WTC11 (cell line): ENCODE measurements around the gene CPO. TPM values are rescaled to one million over a fixed set of nuclear protein-coding genes. Genes with fewer than 3 reads are reported as not detected.
A peak's percentile ranks its signal among the peaks of the same experiment; 100 is the strongest.

Experiments used
- ATAC-seq: fragments of 200-7000 bp; cut with Tn5 transposase; 2 replicates; pipeline ENCODE4 v1.10.0; 2021; ENCODE audit warnings: mild to moderate bottlenecking, moderate library complexity
- Bru-seq: library from RNA; stranded (reverse); fragments of 400-500 nt; gene quantifications from one replicate; lab custom pipeline; 2021; lab: Mats Ljungman, UMichigan
- CTCF ChIA-PET: fragments of 300-600 bp; sonication (Branson Sonifier 250); formaldehyde crosslinking; loops from one replicate; lab custom pipeline; 2021; ENCODE audit warnings: antibody characterized with exemption; lab: Charles Lee
- POLR2A ChIA-PET: fragments of 350-600 bp; sonication (Branson Sonifier 250); formaldehyde crosslinking; loops from one replicate; lab custom pipeline; 2021; ENCODE audit warnings: antibody characterized with exemption; lab: Charles Lee
- DNase-seq: peaks from one replicate; pipeline ENCODE4 v3.0.0; 2021; ENCODE audit warnings: low spot score
- H3K27ac Mint-ChIP-seq: 2 replicates; pipeline ENCODE4 v1.8.0; 2021; ENCODE audit warnings: mixed read lengths
- H3K27me3 Mint-ChIP-seq: 2 replicates; pipeline ENCODE4 v1.8.0; 2021; ENCODE audit warnings: low read depth, mild to moderate bottlenecking, moderate library complexity, mixed read lengths
- H3K36me3 Mint-ChIP-seq: 2 replicates; pipeline ENCODE4 v1.8.0; 2021; ENCODE audit warnings: mixed read lengths
- H3K4me1 Mint-ChIP-seq: 2 replicates; pipeline ENCODE4 v1.8.0; 2022; ENCODE audit warnings: mixed read lengths
- H3K4me3 Mint-ChIP-seq: 2 replicates; pipeline ENCODE4 v1.8.0; 2021; ENCODE audit warnings: mild to moderate bottlenecking, moderate library complexity, mixed read lengths
- H3K9me3 Mint-ChIP-seq: 2 replicates; pipeline ENCODE4 v1.8.0; 2021; ENCODE audit warnings: mixed read lengths
- E2F4 ChIP-seq: sonication (generic); formaldehyde crosslinking; IDR thresholded peaks from 2 replicates; pipeline ENCODE4 v1.8.1; 2022; ENCODE audit warnings: low read depth, mild to moderate bottlenecking, moderate library complexity, missing genetic modification reagents, borderline replicate concordance
- ELF4 ChIP-seq: sonication (generic); formaldehyde crosslinking; IDR thresholded peaks from 2 replicates; pipeline ENCODE4 v1.8.1; 2022; ENCODE audit warnings: low read depth, mild to moderate bottlenecking, moderate library complexity, missing genetic modification reagents
- ERG ChIP-seq: fragments of 250-450 bp; sonication (Bioruptor Pico); IDR thresholded peaks from 2 replicates; pipeline ENCODE4 v1.8.0; 2021; ENCODE audit warnings: mild to moderate bottlenecking
- FOXP1 ChIP-seq: sonication (generic); formaldehyde crosslinking; IDR thresholded peaks from 2 replicates; pipeline ENCODE4 v1.8.0; 2022; ENCODE audit warnings: missing genetic modification reagents, mild to moderate bottlenecking, moderate library complexity, borderline replicate concordance
- IRF2 ChIP-seq: sonication (generic); formaldehyde crosslinking; IDR thresholded peaks from 2 replicates; pipeline ENCODE4 v1.8.0; 2022; ENCODE audit warnings: low read depth, missing genetic modification reagents, borderline replicate concordance
- JAZF1 ChIP-seq: fragments of 250-450 bp; sonication (Bioruptor Pico); IDR thresholded peaks from 2 replicates; pipeline ENCODE4 v1.9.0; 2021; ENCODE audit warnings: moderate library complexity, mild to moderate bottlenecking, inconsistent platforms
- NR3C1 ChIP-seq: sonication (generic); formaldehyde crosslinking; conservative IDR thresholded peaks from 2 replicates; pipeline ENCODE4 v1.8.1; 2023; ENCODE audit warnings: low read depth, mild to moderate bottlenecking, missing genetic modification reagents
- OVOL2 ChIP-seq: fragments of 250-450 bp; sonication (Bioruptor Pico); IDR thresholded peaks from 2 replicates; pipeline ENCODE4 v1.9.0; 2021; ENCODE audit warnings: mild to moderate bottlenecking, borderline replicate concordance
- SP1 ChIP-seq: sonication (generic); formaldehyde crosslinking; conservative IDR thresholded peaks from 2 replicates; pipeline ENCODE4 v1.8.1; 2022; ENCODE audit warnings: missing genetic modification reagents
- TCF7 ChIP-seq: sonication (generic); formaldehyde crosslinking; IDR thresholded peaks from 2 replicates; pipeline ENCODE4 v1.8.0; 2022; ENCODE audit warnings: mild to moderate bottlenecking, low read depth, missing genetic modification reagents, moderate library complexity
- ZBTB21 ChIP-seq: sonication (generic); formaldehyde crosslinking; IDR thresholded peaks from 2 replicates; pipeline ENCODE4 v1.8.1; 2023; ENCODE audit warnings: mild to moderate bottlenecking, missing genetic modification reagents, borderline replicate concordance
- ZNF121 ChIP-seq: sonication (generic); formaldehyde crosslinking; IDR thresholded peaks from 2 replicates; pipeline ENCODE4 v1.8.0; 2023; ENCODE audit warnings: missing genetic modification reagents
- ZNF532 ChIP-seq: fragments of 250-450 bp; sonication (Bioruptor Pico); IDR thresholded peaks from 2 replicates; pipeline ENCODE4 v1.9.0; 2021; ENCODE audit warnings: mild to moderate bottlenecking, borderline replicate concordance
- long read RNA-seq, 3 experiments: library from RNA in 1 of 3; library from capped mRNA in 1 of 3; library from polyadenylated mRNA in 1 of 3; unstranded in 2 of 3; stranded (forward) in 1 of 3; transcript quantifications; one replicate each; pipeline ENCODE4 v2.0.0, GENCODE V29; 2021
- total RNA-seq: library from RNA; stranded (reverse); gene quantifications from 3 replicates; pipeline ENCODE4 v1.2.3, GENCODE V29; 2021
- TF ChIP-seq, protein P1 (sequence below): sonication (generic); formaldehyde crosslinking; IDR thresholded peaks from 2 replicates; pipeline ENCODE4 v1.8.1; 2023; ENCODE audit warnings: mild to moderate bottlenecking, missing genetic modification reagents, moderate library complexity
- TF ChIP-seq, protein P2 (sequence below): sonication (generic); formaldehyde crosslinking; IDR thresholded peaks from 2 replicates; pipeline ENCODE4 v1.8.0; 2022; ENCODE audit warnings: missing genetic modification reagents
- TF ChIP-seq, protein P3 (sequence below): fragments of 250-450 bp; sonication (Bioruptor Pico); IDR thresholded peaks from 2 replicates; pipeline ENCODE4 v1.9.0; 2021; ENCODE audit warnings: moderate library complexity, mild to moderate bottlenecking, inconsistent platforms, borderline replicate concordance

The CPO gene
- 0.37 to 1.2 TPM (median 0.46 TPM) in 3 replicates for total RNA-seq
- percentile 38 among the genes with signal in this experiment for Bru-seq, nascent RNA
- long read RNA-seq, experiment 1, result 0 reads
- long read RNA-seq, experiment 2, partial matches to known transcripts, result 0 of 1 reads
- long read RNA-seq, experiment 2, other reads (novel, unspliced or antisense), result 1 of 1 reads
- long read RNA-seq, experiment 3, result 0 reads

DNA sequence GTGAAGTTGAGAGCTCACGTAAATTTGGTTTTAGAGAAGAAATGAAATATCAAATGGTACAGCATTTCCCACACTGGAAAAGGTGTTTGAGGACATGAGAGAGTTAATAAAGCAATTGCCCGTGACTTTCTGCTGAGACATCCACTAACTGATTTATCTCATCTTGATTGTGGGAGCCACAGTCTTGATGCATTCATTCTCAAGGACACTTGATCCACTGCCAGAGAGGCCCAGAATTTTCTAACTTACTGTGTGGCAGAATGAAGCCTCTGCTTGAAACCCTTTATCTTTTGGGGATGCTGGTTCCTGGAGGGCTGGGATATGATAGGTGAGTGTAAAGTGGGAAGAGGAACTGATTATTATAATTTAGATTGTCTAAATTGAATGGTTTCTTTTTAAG is at the start of gene CPO:
TSS of gene CPO (plus strand) at position 179 of the 400 bp plus-strand sequence. CDS start at position 261, 82 bp downstream.
- ChIA-PET POLR2A (no interaction called here), CTCF (no interaction called here)
- Mint-ChIP-seq H3K9me3 (peaks cover 5% of the 10 kb centered on the region; the same call in 1 of the 2 replicates), H3K4me3 (no peak within 1 kb of the TSS), H3K36me3 (no peaks in the 10 kb centered on the region), H3K4me1 (peaks cover 23% of the 10 kb centered on the region), H3K27ac (no peak within 1 kb of the TSS), H3K27me3 (no peaks in the 10 kb centered on the region)
- ATAC-seq, result no peak
- TF ChIP-seq, protein P1, sequence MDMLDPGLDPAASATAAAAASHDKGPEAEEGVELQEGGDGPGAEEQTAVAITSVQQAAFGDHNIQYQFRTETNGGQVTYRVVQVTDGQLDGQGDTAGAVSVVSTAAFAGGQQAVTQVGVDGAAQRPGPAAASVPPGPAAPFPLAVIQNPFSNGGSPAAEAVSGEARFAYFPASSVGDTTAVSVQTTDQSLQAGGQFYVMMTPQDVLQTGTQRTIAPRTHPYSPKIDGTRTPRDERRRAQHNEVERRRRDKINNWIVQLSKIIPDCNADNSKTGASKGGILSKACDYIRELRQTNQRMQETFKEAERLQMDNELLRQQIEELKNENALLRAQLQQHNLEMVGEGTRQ (CRISPR knock-in tag), result no peak
- DNase-seq, result no peak

GRCh38 chr2:206890179-206890578 is 49.1 kb upstream of the CPO start:
- H3K27me3 Mint-ChIP-seq, result no peaks in the 10 kb centered on the region
- ChIA-PET CTCF (no interaction called here), POLR2A (no interaction called here)
- DNase-seq (no peak), ATAC-seq (no peak)
- H3K36me3 Mint-ChIP-seq, result peaks cover 4% of the 10 kb centered on the region; the same call in 1 of the 2 replicates
- H3K27ac Mint-ChIP-seq, result no peak overlapping the region
- peaks cover 7% of the 10 kb centered on the region for H3K9me3 Mint-ChIP-seq
- H3K4me1 Mint-ChIP-seq, result peaks cover 7% of the 10 kb centered on the region
- TF ChIP-seq TCF7 (CRISPR knock-in tag), result no peak
- H3K4me3 Mint-ChIP-seq, result no peak overlapping the region

DNA sequence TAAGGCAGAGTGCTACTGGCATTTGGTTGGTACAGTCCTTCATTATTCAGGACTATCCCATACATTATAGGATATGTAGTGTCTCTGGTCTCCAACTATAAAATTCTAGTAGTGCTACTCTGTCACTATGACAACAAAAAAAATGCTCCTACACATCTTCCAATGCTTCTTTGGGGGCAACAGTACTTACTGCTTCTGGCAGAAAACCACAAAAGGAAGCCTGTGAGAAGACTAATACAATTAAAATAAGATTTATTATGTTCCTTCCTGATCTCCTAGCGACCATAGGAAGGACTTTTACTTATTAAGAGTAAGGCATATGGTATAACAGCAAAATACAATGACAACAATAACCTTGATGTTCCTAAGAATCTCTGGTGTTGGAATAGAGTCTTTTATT is 48.4 kb upstream of the CPO start:
- ChIA-PET POLR2A (no interaction called here), CTCF (no interaction called here)
- Mint-ChIP-seq H3K9me3 (peaks cover 14% of the 10 kb centered on the region), H3K27me3 (no peaks in the 10 kb centered on the region), H3K27ac (no peak overlapping the region), H3K4me3 (no peak overlapping the region), H3K4me1 (peaks cover 7% of the 10 kb centered on the region), H3K36me3 (peaks cover 4% of the 10 kb centered on the region; the same call in 1 of the 2 replicates)
- DNase-seq (no peak), ATAC-seq (no peak)
- no peak for TF ChIP-seq FOXP1
- no peak for TF ChIP-seq E2F4 (CRISPR knock-in tag)
- no peak for TF ChIP-seq JAZF1 (CRISPR knock-in tag)
- TF ChIP-seq ZNF121 (CRISPR knock-in tag), result no peak

- ATAC-seq (no peak), DNase-seq (no peak)
- Mint-ChIP-seq H3K4me3 (no peak overlapping the region), H3K27me3 (no peaks in the 10 kb centered on the region), H3K27ac (no peak overlapping the region), H3K9me3 (peaks cover 4% of the 10 kb centered on the region), H3K4me1 (peaks cover 17% of the 10 kb centered on the region), H3K36me3 (peaks cover 4% of the 10 kb centered on the region)
- ChIA-PET CTCF (no interaction called here), POLR2A (no interaction called here)
- TF ChIP-seq OVOL2 (CRISPR knock-in tag), result no peak
- TF ChIP-seq IRF2, result no peak
- no peak for TF ChIP-seq ERG (CRISPR knock-in tag)
- TF ChIP-seq ZBTB21 (CRISPR knock-in tag), result no peak
- TF ChIP-seq NR3C1 (CRISPR knock-in tag), result no peak
- TF ChIP-seq, protein P2, sequence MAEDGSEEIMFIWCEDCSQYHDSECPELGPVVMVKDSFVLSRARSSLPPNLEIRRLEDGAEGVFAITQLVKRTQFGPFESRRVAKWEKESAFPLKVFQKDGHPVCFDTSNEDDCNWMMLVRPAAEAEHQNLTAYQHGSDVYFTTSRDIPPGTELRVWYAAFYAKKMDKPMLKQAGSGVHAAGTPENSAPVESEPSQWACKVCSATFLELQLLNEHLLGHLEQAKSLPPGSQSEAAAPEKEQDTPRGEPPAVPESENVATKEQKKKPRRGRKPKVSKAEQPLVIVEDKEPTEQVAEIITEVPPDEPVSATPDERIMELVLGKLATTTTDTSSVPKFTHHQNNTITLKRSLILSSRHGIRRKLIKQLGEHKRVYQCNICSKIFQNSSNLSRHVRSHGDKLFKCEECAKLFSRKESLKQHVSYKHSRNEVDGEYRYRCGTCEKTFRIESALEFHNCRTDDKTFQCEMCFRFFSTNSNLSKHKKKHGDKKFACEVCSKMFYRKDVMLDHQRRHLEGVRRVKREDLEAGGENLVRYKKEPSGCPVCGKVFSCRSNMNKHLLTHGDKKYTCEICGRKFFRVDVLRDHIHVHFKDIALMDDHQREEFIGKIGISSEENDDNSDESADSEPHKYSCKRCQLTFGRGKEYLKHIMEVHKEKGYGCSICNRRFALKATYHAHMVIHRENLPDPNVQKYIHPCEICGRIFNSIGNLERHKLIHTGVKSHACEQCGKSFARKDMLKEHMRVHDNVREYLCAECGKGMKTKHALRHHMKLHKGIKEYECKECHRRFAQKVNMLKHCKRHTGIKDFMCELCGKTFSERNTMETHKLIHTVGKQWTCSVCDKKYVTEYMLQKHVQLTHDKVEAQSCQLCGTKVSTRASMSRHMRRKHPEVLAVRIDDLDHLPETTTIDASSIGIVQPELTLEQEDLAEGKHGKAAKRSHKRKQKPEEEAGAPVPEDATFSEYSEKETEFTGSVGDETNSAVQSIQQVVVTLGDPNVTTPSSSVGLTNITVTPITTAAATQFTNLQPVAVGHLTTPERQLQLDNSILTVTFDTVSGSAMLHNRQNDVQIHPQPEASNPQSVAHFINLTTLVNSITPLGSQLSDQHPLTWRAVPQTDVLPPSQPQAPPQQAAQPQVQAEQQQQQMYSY (CRISPR knock-in tag), result no peak
- TF ChIP-seq, protein P3, sequence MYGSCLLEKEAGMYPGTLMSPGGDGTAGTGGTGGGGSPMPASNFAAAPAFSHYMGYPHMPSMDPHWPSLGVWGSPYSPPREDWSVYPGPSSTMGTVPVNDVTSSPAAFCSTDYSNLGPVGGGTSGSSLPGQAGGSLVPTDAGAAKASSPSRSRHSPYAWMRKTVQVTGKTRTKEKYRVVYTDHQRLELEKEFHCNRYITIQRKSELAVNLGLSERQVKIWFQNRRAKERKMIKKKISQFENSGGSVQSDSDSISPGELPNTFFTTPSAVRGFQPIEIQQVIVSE (CRISPR knock-in tag), result no peak
- TF ChIP-seq SP1 (CRISPR knock-in tag), result no peak
- no peak for TF ChIP-seq ZNF532 (CRISPR knock-in tag)
- no peak for TF ChIP-seq ELF4 (CRISPR knock-in tag)
These were observed 24.2 kb upstream of the CPO start for GRCh38 chr2:206915121-206915520.
